Measurements from ENCODE around the gene TNFAIP2.
A peak's percentile ranks its signal among the peaks of the same experiment; 100 is the strongest.

Gene TNFAIP2
- total RNA-seq: 0 to 0.24 (median 0) reads per million in 4 experiments

- DNase-seq: no peak
These were observed at the start of gene TNFAIP2 for GRCh38 chr14:103122947-103123633. TSS of gene TNFAIP2 (plus strand) at chr14:103123461. CDS start at chr14:103126458, 2,997 bp downstream.

GRCh38 chr14:103073876-103074728 is 49.2 kb upstream of the TNFAIP2 start:
- no peak for DNase-seq

GRCh38 chr14:103074729-103075367 is 48.4 kb upstream of the TNFAIP2 start:
- no peak for DNase-seq

GRCh38 chr14:103078420-103078749 is 44.9 kb upstream of the TNFAIP2 start:
- DNase-seq: peak; percentile 69

GRCh38 chr14:103078860-103079587 is 44.2 kb upstream of the TNFAIP2 start:
- no peak for DNase-seq

- no peak for DNase-seq
These were observed 41.3 kb upstream of the TNFAIP2 start for GRCh38 chr14:103081951-103082350.

DNA sequence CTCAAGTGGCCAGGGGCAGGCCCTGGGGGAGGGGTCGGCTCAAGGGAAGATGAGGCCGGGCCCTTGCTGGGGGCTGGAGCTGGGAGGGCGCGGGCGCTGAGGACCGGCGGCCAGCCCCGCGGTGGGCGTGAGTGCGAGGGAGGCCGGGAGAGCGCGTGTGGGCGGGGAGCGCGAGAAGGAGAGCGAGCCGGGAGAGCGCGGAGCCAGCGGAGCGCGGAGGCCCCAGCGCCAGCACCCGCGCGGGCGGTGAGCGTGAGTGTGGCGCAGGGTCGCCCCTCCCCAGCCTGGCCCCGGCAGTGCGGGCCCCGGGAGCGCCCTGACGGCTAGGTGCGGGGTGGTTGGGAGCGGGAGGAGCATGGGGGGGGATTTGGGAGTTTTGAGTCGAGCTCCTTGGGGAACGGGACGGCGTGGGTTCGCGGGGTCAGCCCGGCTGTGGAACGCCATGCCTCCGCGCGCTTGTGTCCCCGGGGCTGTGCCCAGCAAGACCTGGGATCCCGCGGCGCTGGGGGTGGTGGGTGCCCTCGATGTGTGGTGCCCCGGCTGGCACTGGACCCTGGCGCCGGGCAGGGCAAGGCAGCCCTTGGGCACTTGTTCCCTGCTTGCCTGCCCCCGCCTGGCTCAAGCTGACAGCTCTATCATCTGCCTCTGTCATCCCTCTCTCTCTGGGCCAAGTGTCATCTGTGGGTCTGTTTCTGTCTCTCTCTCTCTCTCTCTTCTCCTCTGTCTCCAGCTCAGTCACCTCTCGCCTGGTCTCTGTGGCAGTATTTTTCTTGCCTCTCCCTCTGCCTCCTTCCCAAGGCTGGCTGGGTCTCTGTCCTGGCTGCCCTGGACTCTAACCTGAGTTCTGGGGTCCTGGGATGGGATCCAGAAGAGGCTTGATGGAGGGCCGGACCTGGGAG is 39.0 kb upstream of the TNFAIP2 start, which contains the start of gene LBHD2:
LBHD2 (plus strand) TSS at position 190 of the 899 bp plus-strand sequence. CDS start 1,803 bp downstream, outside the sequence.
- DNase-seq: no peak

DNA sequence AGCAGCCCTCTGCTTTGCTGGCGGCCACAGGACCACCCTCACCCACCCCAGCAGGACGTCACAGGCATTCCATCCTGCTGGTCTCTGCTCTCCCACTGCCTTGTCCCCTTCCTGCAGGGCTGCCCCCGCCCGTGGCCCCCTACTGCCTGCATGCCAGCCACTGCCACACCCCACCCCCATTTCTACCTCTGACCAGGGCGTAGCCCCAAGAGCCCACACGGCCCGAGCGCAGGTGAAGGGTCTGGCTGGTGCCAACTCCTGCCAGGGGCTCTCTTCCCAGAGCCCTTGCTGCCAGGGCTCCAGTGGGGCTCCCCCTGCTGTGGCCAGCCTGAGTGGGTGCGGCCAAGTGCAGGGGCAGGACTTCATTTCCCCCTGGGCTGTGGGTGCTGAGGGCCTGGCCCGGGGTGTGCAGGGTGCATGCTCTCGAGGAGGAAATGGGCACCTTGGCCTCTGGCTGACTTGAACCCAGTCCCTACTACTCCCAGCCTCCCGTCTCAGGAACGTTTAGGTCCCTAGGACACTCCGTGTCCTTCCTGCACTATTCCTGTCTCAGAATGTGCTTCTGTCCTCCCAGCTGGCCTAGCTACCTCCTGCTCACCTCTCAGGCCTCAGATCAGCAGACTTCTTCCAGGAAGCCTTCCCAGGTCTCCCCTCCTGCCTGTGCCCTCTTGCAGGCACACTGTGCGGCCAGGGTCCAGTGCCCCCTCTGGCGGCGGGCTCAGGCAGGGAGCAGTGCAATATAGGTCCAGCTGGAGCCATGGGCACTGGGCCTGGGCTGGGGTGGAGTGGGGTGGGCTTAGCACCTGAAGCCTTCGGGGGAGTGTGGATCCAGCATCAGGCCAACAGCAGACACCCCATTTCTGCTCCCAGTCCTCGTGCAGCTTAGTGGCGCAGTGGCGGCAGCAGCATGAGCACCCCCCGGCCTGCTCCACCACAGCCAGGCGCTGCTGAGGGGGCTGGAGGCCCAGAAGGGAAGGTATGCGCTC is 37.9 kb upstream of the TNFAIP2 start:
- no peak for DNase-seq

- DNase-seq: no peak
These were observed 36.4 kb upstream of the TNFAIP2 start for GRCh38 chr14:103086771-103087342.

GRCh38 chr14:103087343-103087835 is 35.9 kb upstream of the TNFAIP2 start:
- no peak for DNase-seq

- DNase-seq: no peak
These were observed 34.3 kb upstream of the TNFAIP2 start for GRCh38 chr14:103088921-103089320.

DNA sequence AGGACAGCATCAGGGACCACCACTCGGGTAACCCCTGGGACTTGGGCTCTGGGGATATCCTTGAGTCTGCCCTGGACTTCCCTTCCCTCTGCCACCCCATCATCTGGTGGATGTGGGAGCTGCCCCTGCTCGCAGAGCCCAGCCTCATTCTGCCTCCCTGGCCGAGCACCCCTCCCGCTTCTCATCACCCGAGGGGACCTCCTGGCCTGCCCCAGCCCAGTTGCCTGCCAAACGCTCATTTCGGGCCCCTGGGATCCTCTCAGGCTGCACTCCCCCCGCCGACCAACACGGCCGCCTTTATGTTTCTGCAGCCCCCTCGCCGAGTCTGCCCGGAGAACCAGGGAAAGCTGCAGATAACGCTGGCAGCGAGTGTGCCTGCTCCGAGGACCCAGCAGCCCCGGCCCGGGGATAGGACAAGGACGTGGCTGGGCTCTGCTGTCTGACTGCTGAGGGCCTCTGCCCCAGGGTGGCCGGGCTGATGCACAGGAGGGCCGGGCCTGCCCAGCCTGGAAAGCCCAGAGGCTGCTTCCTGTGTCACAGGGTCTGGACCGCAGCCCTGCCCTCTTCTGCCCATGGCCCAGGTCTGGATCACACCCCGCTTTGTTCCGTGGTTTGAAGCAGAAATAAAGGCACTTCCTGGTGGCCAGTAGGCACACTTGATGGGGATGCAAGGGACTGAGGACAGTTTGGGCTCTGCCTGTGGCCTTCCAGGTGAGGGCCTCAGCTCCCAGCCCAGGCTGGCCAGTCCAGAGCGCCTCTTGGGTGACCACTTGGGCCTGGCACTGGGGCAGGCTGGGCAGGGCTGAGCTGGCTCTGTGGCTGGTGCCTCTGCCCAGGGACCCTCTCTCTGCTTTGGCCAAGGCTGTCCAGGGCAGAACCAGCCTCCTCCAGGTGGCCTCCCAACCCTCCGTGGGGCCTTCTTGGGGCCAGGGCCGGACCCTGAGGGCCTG is 33.6 kb upstream of the TNFAIP2 start:
- no peak for DNase-seq

- DNase-seq: no peak
These were observed 32.7 kb upstream of the TNFAIP2 start for GRCh38 chr14:103090481-103091020.

- DNase-seq: peak; percentile 70
These were observed 32.0 kb upstream of the TNFAIP2 start for GRCh38 chr14:103091041-103091882.

DNA sequence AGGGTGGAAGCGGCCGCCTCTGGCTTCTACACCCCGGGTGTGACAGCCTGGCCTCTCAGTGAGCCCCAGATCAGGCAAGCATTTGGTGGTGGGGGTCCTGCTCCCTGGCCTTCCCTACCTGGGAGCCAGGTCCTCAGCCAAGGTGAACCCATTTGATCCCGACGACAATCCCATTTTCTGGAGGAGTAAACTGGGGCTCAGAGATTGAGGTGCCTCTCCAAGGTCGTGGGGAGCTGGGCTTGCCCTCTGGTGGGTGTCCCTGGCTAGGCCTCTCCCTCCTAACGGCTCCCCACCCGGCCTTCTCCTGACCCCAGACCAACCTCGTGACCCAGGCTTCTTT is 31.4 kb upstream of the TNFAIP2 start:
- no peak for DNase-seq

- DNase-seq: no peak
These were observed 29.3 kb upstream of the TNFAIP2 start for GRCh38 chr14:103093856-103094405.

Measured in effector CD8-positive, alpha-beta T cell (primary cell).